SK-N-SH treated with all-trans-retinoic acid at 6 μM for 48 hours (cell line): ENCODE results near the gene ATL1.
A peak's percentile ranks its signal among the peaks of the same experiment; 100 is the strongest.

Experiments
- ATAC-seq: fragments of 200-7000 bp; cut with Tn5 transposase; 3 replicates; pipeline ENCODE4 v1.9.1; 2020; ENCODE audit warnings: mild to moderate bottlenecking, moderate library complexity
- ARNTL ChIP-seq: fragments of 450-650 bp; formaldehyde crosslinking; IDR thresholded peaks from 2 replicates; pipeline ENCODE4 v1.5.0; 2020; ENCODE audit warnings: low read depth, mild to moderate bottlenecking, moderate library complexity, borderline replicate concordance
- BACH2 ChIP-seq: fragments of 250-450 bp; sonication (Bioruptor Pico); IDR thresholded peaks from 2 replicates; pipeline ENCODE4 v1.9.0; 2021; ENCODE audit warnings: mild to moderate bottlenecking, borderline replicate concordance
- CREB5 ChIP-seq: fragments of 250-450 bp; sonication (Bioruptor Pico); IDR thresholded peaks from 2 replicates; pipeline ENCODE4 v1.5.1; 2020; ENCODE audit warnings: low read depth, mild to moderate bottlenecking, moderate library complexity
- CSRNP3 ChIP-seq: fragments of 250-450 bp; sonication (Bioruptor Pico); IDR thresholded peaks from 2 replicates; pipeline ENCODE4 v1.5.1; 2021; ENCODE audit warnings: mild to moderate bottlenecking, moderate library complexity
- ESRRG ChIP-seq: fragments of 250-450 bp; sonication (Bioruptor Pico); IDR thresholded peaks from 2 replicates; pipeline ENCODE4 v1.6.1; 2021; ENCODE audit warnings: mild to moderate bottlenecking
- GLIS3 ChIP-seq: fragments of 250-450 bp; sonication (Bioruptor Pico); IDR thresholded peaks from 2 replicates; pipeline ENCODE4 v1.5.0; 2020; ENCODE audit warnings: mild to moderate bottlenecking, moderate library complexity
- ISL1 ChIP-seq: fragments of 250-450 bp; sonication (Bioruptor Pico); IDR thresholded peaks from 2 replicates; pipeline ENCODE4 v2.1.2; 2022; ENCODE audit warnings: mild to moderate bottlenecking, moderate library complexity
- PATZ1 ChIP-seq: fragments of 250-450 bp; sonication (Bioruptor Pico); IDR thresholded peaks from 2 replicates; pipeline ENCODE4 v1.8.0; 2020; ENCODE audit warnings: mild to moderate bottlenecking, moderate library complexity, borderline replicate concordance
- PPARA ChIP-seq: fragments of 250-450 bp; sonication (Bioruptor Pico); IDR thresholded peaks from 2 replicates; pipeline ENCODE4 v1.5.0; 2020; ENCODE audit warnings: mild to moderate bottlenecking, borderline replicate concordance
- RARB ChIP-seq: fragments of 250-450 bp; sonication (Bioruptor Pico); IDR thresholded peaks from 2 replicates; pipeline ENCODE4 v1.8.0; 2021; ENCODE audit warnings: mild to moderate bottlenecking, moderate library complexity
- SNAI2 ChIP-seq: fragments of 250-450 bp; sonication (Bioruptor Pico); IDR thresholded peaks from 2 replicates; pipeline ENCODE4 v1.5.0; 2020; ENCODE audit warnings: mild to moderate bottlenecking, moderate library complexity
- TSHZ2 ChIP-seq: fragments of 250-450 bp; sonication (Bioruptor Pico); IDR thresholded peaks from 2 replicates; pipeline ENCODE4 v1.5.0; 2020; ENCODE audit warnings: mild to moderate bottlenecking, moderate library complexity
- ZC3H10 ChIP-seq: fragments of 250-450 bp; sonication (Bioruptor Pico); IDR thresholded peaks from 2 replicates; pipeline ENCODE4 v1.5.1; 2021; ENCODE audit warnings: mild to moderate bottlenecking, moderate library complexity
- ZFP3 ChIP-seq: fragments of 250-450 bp; sonication (Bioruptor Pico); IDR thresholded peaks from 2 replicates; pipeline ENCODE4 v1.5.0; 2020; ENCODE audit warnings: mild to moderate bottlenecking, moderate library complexity
- ZFP30 ChIP-seq: fragments of 450-650 bp; formaldehyde crosslinking; IDR thresholded peaks from 2 replicates; pipeline ENCODE4 v1.5.0; 2022; ENCODE audit warnings: mild to moderate bottlenecking, moderate library complexity
- ZNF565 ChIP-seq: fragments of 450-650 bp; formaldehyde crosslinking; conservative IDR thresholded peaks from 2 replicates; pipeline ENCODE4 v1.5.0; 2020; ENCODE audit warnings: low read depth, mild to moderate bottlenecking, moderate library complexity
- ZNF70 ChIP-seq: fragments of 450-650 bp; formaldehyde crosslinking; IDR thresholded peaks from 2 replicates; pipeline ENCODE4 v1.5.0; 2020; ENCODE audit warnings: mild to moderate bottlenecking, moderate library complexity

ATL1 gene

GRCh38 chr14:50559990-50560930 is at the start of gene ATL1:
Gene ATL1 (plus strand): TSS chr14:50560145. CDS start chr14:50560266, 121 bp downstream.
- ATAC-seq = peak; percentile 90
- TF ChIP-seq SNAI2 (no peak), TSHZ2 (CRISPR knock-in tag) (peak; percentile 75; the same call in 1 of the 2 replicates), GLIS3 (peak; percentile 59; the same call in 1 of the 2 replicates), ZFP3 (CRISPR knock-in tag) (peak; percentile 41; the same call in 1 of the 2 replicates)
- TF ChIP-seq, all 23 proteins: peak for 3

GRCh38 chr14:50510157-50510556 is 49.8 kb upstream of the ATL1 start:
- no peak for ATAC-seq
- no peak for TF ChIP-seq CREB5
- no peak for TF ChIP-seq ZFP30 (CRISPR knock-in tag)
- TF ChIP-seq RARB (CRISPR knock-in tag) = no peak
- no peak for TF ChIP-seq ZNF70 (CRISPR knock-in tag)
- no peak for TF ChIP-seq ARNTL (CRISPR knock-in tag)
- TF ChIP-seq CSRNP3 (CRISPR knock-in tag) = no peak
- TF ChIP-seq ISL1 (CRISPR knock-in tag) = no peak
- no peak for TF ChIP-seq ZNF565 (CRISPR knock-in tag)
- TF ChIP-seq ZFP3 (CRISPR knock-in tag) = no peak
- no peak for TF ChIP-seq BACH2
- TF ChIP-seq PPARA (CRISPR knock-in tag) = no peak
- TF ChIP-seq GLIS3 = no peak

- no peak for ATAC-seq
- TF ChIP-seq SNAI2 = no peak
- TF ChIP-seq PATZ1 (CRISPR knock-in tag) = no peak
- no peak for TF ChIP-seq ISL1 (CRISPR knock-in tag)
- no peak for TF ChIP-seq ZC3H10 (CRISPR knock-in tag)
- TF ChIP-seq ESRRG = no peak
- TF ChIP-seq ZFP30 (CRISPR knock-in tag) = no peak
- no peak for TF ChIP-seq CSRNP3 (CRISPR knock-in tag)
Observed at GRCh38 chr14:50512463-50512862, 47.5 kb upstream of the ATL1 start.

- TF ChIP-seq ZC3H10 (CRISPR knock-in tag) (no peak), PPARA (CRISPR knock-in tag) (no peak)
- ATAC-seq = no peak
Observed at GRCh38 chr14:50516091-50516490, 43.9 kb upstream of the ATL1 start.
